Parathyroid adenoma (tissue), 2 donors: ENCODE measurements around the gene SLC39A11.

ENCODE experiments used
- H2AFZ ChIP-seq: fragments of 300-600 bp; sonication (generic); one replicate; pipeline ENCODE4 v1.7.0; 2017; ENCODE audit warnings: antibody characterized with exemption, mild to moderate bottlenecking
- H3K27ac ChIP-seq: fragments of 300-600 bp; sonication (generic); one replicate; pipeline ENCODE4 v1.7.0; 2017
- H3K27me3 ChIP-seq: fragments of 300-600 bp; sonication (generic); one replicate; pipeline ENCODE4 v1.7.0; 2017; ENCODE audit warnings: low read length; ENCODE audit not compliant: control insufficient read depth, insufficient read depth
- H3K36me3 ChIP-seq: fragments of 300-600 bp; sonication (generic); one replicate; pipeline ENCODE4 v1.7.0; 2017; ENCODE audit warnings: low read length; ENCODE audit not compliant: control insufficient read depth, insufficient read depth
- H3K4me1 ChIP-seq: fragments of 300-600 bp; sonication (generic); one replicate; pipeline ENCODE4 v1.7.0; 2017; ENCODE audit warnings: control low read depth
- H3K4me2 ChIP-seq: fragments of 300-600 bp; sonication (generic); one replicate; pipeline ENCODE4 v1.7.0; 2017; ENCODE audit warnings: low read length
- H3K4me3 ChIP-seq: fragments of 300-600 bp; sonication (generic); one replicate; pipeline ENCODE4 v1.7.0; 2017; ENCODE audit warnings: low read depth, low read length
- H3K79me2 ChIP-seq: fragments of 300-600 bp; sonication (generic); one replicate; pipeline ENCODE4 v1.7.0; 2017; ENCODE audit warnings: control low read depth
- H3K9ac ChIP-seq: fragments of 300-600 bp; sonication (generic); one replicate; pipeline ENCODE4 v1.7.0; 2017; ENCODE audit warnings: mild to moderate bottlenecking
- H3K9me3 ChIP-seq: fragments of 300-600 bp; sonication (generic); one replicate; pipeline ENCODE4 v1.7.0; 2017; ENCODE audit warnings: low read length; ENCODE audit not compliant: control insufficient read depth
- CTCF ChIP-seq: fragments of 300-600 bp; sonication (generic); IDR thresholded peaks from one replicate; pipeline ENCODE4 v1.7.0; 2017; ENCODE audit warnings: antibody characterized with exemption, mild to moderate bottlenecking
- donor health status: primary hyperparathyroidism.

SLC39A11 gene

GRCh38 chr17:72792771-72793170 is 299.7 kb downstream of the SLC39A11 start:
- Histone ChIP-seq H3K4me2 (no peak overlapping the region), H3K4me1 (no peaks in the 10 kb centered on the region), H3K27ac (no peak overlapping the region), H3K36me3 (no peaks in the 10 kb centered on the region), H3K4me3 (no peak overlapping the region), H2AFZ (no peak overlapping the region), H3K9ac (no peak overlapping the region), H3K27me3 (no peaks in the 10 kb centered on the region), H3K9me3 (no peaks in the 10 kb centered on the region), H3K79me2 (no peaks in the 10 kb centered on the region)
- no peak for TF ChIP-seq CTCF

GRCh38 chr17:72790190-72790589 is 302.3 kb downstream of the SLC39A11 start:
- H3K36me3 ChIP-seq: no peaks in the 10 kb centered on the region
- H3K27me3 ChIP-seq: no peaks in the 10 kb centered on the region
- no peak for TF ChIP-seq CTCF
- no peak overlapping the region for H3K4me3 ChIP-seq
- no peak overlapping the region for H2AFZ ChIP-seq
- H3K79me2 ChIP-seq: no peaks in the 10 kb centered on the region
- no peak overlapping the region for H3K27ac ChIP-seq
- no peak overlapping the region for H3K9ac ChIP-seq
- H3K4me2 ChIP-seq: no peak overlapping the region
- H3K9me3 ChIP-seq: no peaks in the 10 kb centered on the region
- no peaks in the 10 kb centered on the region for H3K4me1 ChIP-seq

GRCh38 chr17:72789711-72790110 is 302.8 kb downstream of the SLC39A11 start:
- TF ChIP-seq CTCF: no peak
- Histone ChIP-seq H3K27me3 (no peaks in the 10 kb centered on the region), H3K4me3 (no peak overlapping the region), H3K4me2 (no peak overlapping the region), H2AFZ (no peak overlapping the region), H3K36me3 (no peaks in the 10 kb centered on the region), H3K79me2 (no peaks in the 10 kb centered on the region), H3K9ac (no peak overlapping the region), H3K27ac (no peak overlapping the region), H3K9me3 (no peaks in the 10 kb centered on the region), H3K4me1 (no peaks in the 10 kb centered on the region)

- no peak for TF ChIP-seq CTCF
- no peak overlapping the region for H3K9ac ChIP-seq
- no peak overlapping the region for H3K4me3 ChIP-seq
- H3K4me1 ChIP-seq: no peaks in the 10 kb centered on the region
- no peak overlapping the region for H3K4me2 ChIP-seq
- H3K36me3 ChIP-seq: no peaks in the 10 kb centered on the region
- H3K27me3 ChIP-seq: no peaks in the 10 kb centered on the region
- H2AFZ ChIP-seq: no peak overlapping the region
- H3K27ac ChIP-seq: no peak overlapping the region
- no peaks in the 10 kb centered on the region for H3K79me2 ChIP-seq
- H3K9me3 ChIP-seq: no peaks in the 10 kb centered on the region
Measured at GRCh38 chr17:72788950-72789585, 303.4 kb downstream of the SLC39A11 start.

- Histone ChIP-seq H3K27me3 (no peaks in the 10 kb centered on the region), H3K4me3 (no peak overlapping the region), H3K4me1 (no peaks in the 10 kb centered on the region), H3K36me3 (no peaks in the 10 kb centered on the region), H3K9me3 (no peaks in the 10 kb centered on the region), H3K79me2 (no peaks in the 10 kb centered on the region), H3K4me2 (no peak overlapping the region), H2AFZ (no peak overlapping the region), H3K9ac (no peak overlapping the region), H3K27ac (no peak overlapping the region)
- no peak for TF ChIP-seq CTCF
Measured at GRCh38 chr17:72786209-72786608, 306.3 kb downstream of the SLC39A11 start.
